CD14-positive monocyte (primary cell): ENCODE data around the gene BMP7. TPM values are rescaled to one million over a fixed set of nuclear protein-coding genes. Genes with fewer than 3 reads are reported as not detected.

ENCODE experiments used
- DNase-seq, 3 donors: peaks; one replicate each; pipeline ENCODE4 v3.0.0-alpha.2; 2011 to 2022
- H2AFZ ChIP-seq: 2 replicates; pipeline ENCODE4 v1.6.0; 2012; ENCODE audit warnings: mild to moderate bottlenecking, low read depth, low read length, inconsistent platforms; ENCODE audit not compliant: insufficient read depth, poor library complexity, severe bottlenecking
- H3K27ac ChIP-seq, 2 donors: 1 replicate in 1 of 2; 2 replicates in 1 of 2; pipeline ENCODE4 v1.5.1; 2012 to 2013; ENCODE audit warnings: low read length in 2 of 2, control low read depth in 1 of 2, inconsistent platforms in 1 of 2, low read depth in 1 of 2, mild to moderate bottlenecking in 1 of 2
- H3K27me3 ChIP-seq, 2 donors: one replicate each; pipeline versions ENCODE4 v1.6.0 to v1.6.1; 2011 to 2013; ENCODE audit warnings: low read length in 2 of 2; ENCODE audit not compliant: control insufficient read depth in 2 of 2, insufficient read depth in 2 of 2
- H3K36me3 ChIP-seq, 2 donors: replicated peaks in 1 of 2; 1 replicate in 1 of 2; 2 replicates in 1 of 2; pipeline versions ENCODE4 v1.5.1 to v1.6.1; 2012 to 2013; ENCODE audit warnings: low read length in 2 of 2, control low read depth in 1 of 2, inconsistent platforms in 1 of 2, mild to moderate bottlenecking in 1 of 2; ENCODE audit not compliant: insufficient read depth in 2 of 2, control insufficient read depth in 1 of 2
- H3K4me1 ChIP-seq, 2 donors: 1 replicate in 1 of 2; 2 replicates in 1 of 2; pipeline versions ENCODE4 v1.5.1 to v1.6.1; 2012 to 2013; ENCODE audit warnings: low read length in 2 of 2, control low read depth in 1 of 2, inconsistent platforms in 1 of 2, mild to moderate bottlenecking in 1 of 2, moderate library complexity in 1 of 2; ENCODE audit not compliant: insufficient read depth in 2 of 2, control insufficient read depth in 1 of 2
- H3K4me2 ChIP-seq: replicated peaks from 2 replicates; pipeline ENCODE3; 2012; ENCODE audit warnings: low read length, moderate library complexity, mild to moderate bottlenecking; ENCODE audit not compliant: poor library complexity, severe bottlenecking; ENCODE audit errors: extremely low read depth
- H3K4me3 ChIP-seq, 3 experiments: fragments of 200-600 bp in 1 of 3; sonication (generic) in 1 of 3; replicated peaks in 1 of 3; 1 replicate in 2 of 3; 2 replicates in 1 of 3; pipeline ENCODE4 v1.5.1; 2011 to 2013; ENCODE audit warnings: low read length in 3 of 3, mild to moderate bottlenecking in 3 of 3, control low read depth in 2 of 3, low read depth in 2 of 3, inconsistent platforms in 1 of 3, moderate library complexity in 1 of 3
- H3K79me2 ChIP-seq: 2 replicates; pipeline ENCODE4 v1.6.0; 2012; ENCODE audit warnings: mild to moderate bottlenecking, control low read depth, inconsistent platforms, low read length, moderate library complexity; ENCODE audit not compliant: insufficient read depth
- H3K9ac ChIP-seq: 2 replicates; pipeline ENCODE4 v1.6.0; 2017; ENCODE audit warnings: low read length, mild to moderate bottlenecking; ENCODE audit not compliant: insufficient read depth, poor library complexity, severe bottlenecking
- H3K9me3 ChIP-seq, 2 donors: replicated peaks in 1 of 2; 1 replicate in 1 of 2; 2 replicates in 1 of 2; pipeline versions ENCODE4 v1.5.1 to v1.6.1; 2012 to 2013; ENCODE audit warnings: low read length in 2 of 2, control low read depth in 1 of 2; ENCODE audit not compliant: control insufficient read depth in 1 of 2, insufficient read depth in 1 of 2
- H4K20me1 ChIP-seq: 2 replicates; pipeline ENCODE4 v1.6.0; 2012; ENCODE audit warnings: mild to moderate bottlenecking, low read length, control low read depth, moderate library complexity; ENCODE audit not compliant: insufficient read depth
- H3K27ac Mint-ChIP-seq, 7 donors: one replicate each; pipeline ENCODE4 v1.8.0; 2020; ENCODE audit warnings: mild to moderate bottlenecking in 7 of 7, mixed read lengths in 7 of 7, moderate library complexity in 6 of 7, inconsistent platforms in 2 of 7
- H3K27me3 Mint-ChIP-seq, 3 donors: one replicate each; pipeline ENCODE4 v1.8.0; 2021 to 2022; ENCODE audit warnings: low read depth in 3 of 3, mild to moderate bottlenecking in 3 of 3, mixed read lengths in 3 of 3, moderate library complexity in 3 of 3, inconsistent platforms in 1 of 3
- H3K36me3 Mint-ChIP-seq, 2 donors: one replicate each; pipeline ENCODE4 v1.8.0; 2020; ENCODE audit warnings: mixed read lengths in 2 of 2, inconsistent platforms in 1 of 2, mild to moderate bottlenecking in 1 of 2
- H3K4me1 Mint-ChIP-seq: one replicate; pipeline ENCODE4 v1.8.0; 2020; ENCODE audit warnings: mild to moderate bottlenecking, mixed read lengths
- H3K4me3 Mint-ChIP-seq, 2 donors: one replicate each; pipeline ENCODE4 v1.8.0; 2020; ENCODE audit warnings: mild to moderate bottlenecking in 2 of 2, mixed read lengths in 2 of 2, moderate library complexity in 1 of 2
- H3K9me3 Mint-ChIP-seq, 7 donors: one replicate each; pipeline ENCODE4 v1.8.0; 2020 to 2022; ENCODE audit warnings: mixed read lengths in 7 of 7, mild to moderate bottlenecking in 6 of 7, moderate library complexity in 6 of 7, inconsistent platforms in 2 of 7
- WGBS: methylation state at CpG from one replicate; pipeline ENCODE4 v1.1.5; 2013; ENCODE audit warnings: missing lambda C conversion rate; ENCODE audit not compliant: insufficient coverage; 5-methylcytosine and 5-hydroxymethylcytosine counted together
- intact Hi-C, 2 donors: fragments of 100-400 bp; cut with micrococcal nuclease; formaldehyde crosslinking; loops; one replicate each; pipeline versions ENCODE4 v1.15.0 to v1.15.1; 2023
- polyA plus RNA-seq, 3 donors: library from polyadenylated mRNA; depleted of rRNA in 1 of 3; unstranded in 2 of 3; stranded (reverse) in 1 of 3; fragments of 300-500 nt in 2 of 3; fragments of >200 nt in 1 of 3; fragmentation: Illumina TruSeq in 2 of 3; gene quantifications; 1 replicate in 2 of 3; 2 replicates in 1 of 3; pipeline ENCODE4 v1.2.3, GENCODE V29; 2012 to 2021
- TF ChIP-seq, protein P1 (sequence below): fragments of 200-600 bp; IDR thresholded peaks from one replicate; pipeline ENCODE4 v1.8.0; 2022; ENCODE audit warnings: antibody characterized with exemption, mild to moderate bottlenecking

The BMP7 gene
- polyA plus RNA-seq, 3 donors = not detected

DNA sequence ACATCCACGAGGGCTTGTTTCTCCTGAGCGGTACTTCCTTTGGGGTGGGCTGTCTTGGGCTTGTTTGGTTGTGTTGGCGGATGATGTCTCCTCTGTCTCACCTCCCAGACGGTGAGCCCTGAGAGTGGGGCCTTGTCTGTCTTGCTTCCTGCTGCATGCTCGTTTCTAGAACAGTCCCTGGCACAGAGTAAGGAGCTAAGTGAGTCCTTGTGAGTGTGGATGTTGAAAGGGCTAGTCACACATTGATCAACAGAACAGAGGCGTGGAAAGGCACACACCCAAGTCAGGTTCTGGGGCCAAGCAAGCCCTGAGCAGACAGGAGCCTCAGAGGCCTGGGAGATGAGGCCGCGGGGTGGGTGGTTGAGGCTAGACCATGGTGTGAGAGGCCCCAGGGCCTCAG lies 111.0 kb downstream of the BMP7 start:
- intact Hi-C loops = no loop called here
- TF ChIP-seq, protein P1, sequence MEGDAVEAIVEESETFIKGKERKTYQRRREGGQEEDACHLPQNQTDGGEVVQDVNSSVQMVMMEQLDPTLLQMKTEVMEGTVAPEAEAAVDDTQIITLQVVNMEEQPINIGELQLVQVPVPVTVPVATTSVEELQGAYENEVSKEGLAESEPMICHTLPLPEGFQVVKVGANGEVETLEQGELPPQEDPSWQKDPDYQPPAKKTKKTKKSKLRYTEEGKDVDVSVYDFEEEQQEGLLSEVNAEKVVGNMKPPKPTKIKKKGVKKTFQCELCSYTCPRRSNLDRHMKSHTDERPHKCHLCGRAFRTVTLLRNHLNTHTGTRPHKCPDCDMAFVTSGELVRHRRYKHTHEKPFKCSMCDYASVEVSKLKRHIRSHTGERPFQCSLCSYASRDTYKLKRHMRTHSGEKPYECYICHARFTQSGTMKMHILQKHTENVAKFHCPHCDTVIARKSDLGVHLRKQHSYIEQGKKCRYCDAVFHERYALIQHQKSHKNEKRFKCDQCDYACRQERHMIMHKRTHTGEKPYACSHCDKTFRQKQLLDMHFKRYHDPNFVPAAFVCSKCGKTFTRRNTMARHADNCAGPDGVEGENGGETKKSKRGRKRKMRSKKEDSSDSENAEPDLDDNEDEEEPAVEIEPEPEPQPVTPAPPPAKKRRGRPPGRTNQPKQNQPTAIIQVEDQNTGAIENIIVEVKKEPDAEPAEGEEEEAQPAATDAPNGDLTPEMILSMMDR = no peak
- Histone ChIP-seq H3K9ac (no peak overlapping the region), H3K27me3 (no peaks in the 10 kb centered on the region), H3K4me3 (no peak overlapping the region), H3K27ac (no peak overlapping the region), H3K36me3 (no peaks in the 10 kb centered on the region), H3K4me2 (no peak overlapping the region), H4K20me1 (no peaks in the 10 kb centered on the region), H3K4me1 (no peaks in the 10 kb centered on the region), H3K9me3 (no peaks in the 10 kb centered on the region), H2AFZ (no peak overlapping the region), H3K79me2 (no peaks in the 10 kb centered on the region)
- Mint-ChIP-seq H3K9me3 (peaks cover 0 to 7% (median 1%) of the 10 kb centered on the region in 7 donors), H3K36me3 (no peaks in the 10 kb centered on the region), H3K4me3 (no peak overlapping the region), H3K27me3 (peaks cover 5 to 8% (median 6%) of the 10 kb centered on the region in 3 donors), H3K27ac (peak overlapping the region in 1 of 7 donors; percentile 12), H3K4me1 (no peaks in the 10 kb centered on the region)
- no peak for DNase-seq
- WGBS = 95% methylated on average over 3 of the region's 8 CpGs

DNA sequence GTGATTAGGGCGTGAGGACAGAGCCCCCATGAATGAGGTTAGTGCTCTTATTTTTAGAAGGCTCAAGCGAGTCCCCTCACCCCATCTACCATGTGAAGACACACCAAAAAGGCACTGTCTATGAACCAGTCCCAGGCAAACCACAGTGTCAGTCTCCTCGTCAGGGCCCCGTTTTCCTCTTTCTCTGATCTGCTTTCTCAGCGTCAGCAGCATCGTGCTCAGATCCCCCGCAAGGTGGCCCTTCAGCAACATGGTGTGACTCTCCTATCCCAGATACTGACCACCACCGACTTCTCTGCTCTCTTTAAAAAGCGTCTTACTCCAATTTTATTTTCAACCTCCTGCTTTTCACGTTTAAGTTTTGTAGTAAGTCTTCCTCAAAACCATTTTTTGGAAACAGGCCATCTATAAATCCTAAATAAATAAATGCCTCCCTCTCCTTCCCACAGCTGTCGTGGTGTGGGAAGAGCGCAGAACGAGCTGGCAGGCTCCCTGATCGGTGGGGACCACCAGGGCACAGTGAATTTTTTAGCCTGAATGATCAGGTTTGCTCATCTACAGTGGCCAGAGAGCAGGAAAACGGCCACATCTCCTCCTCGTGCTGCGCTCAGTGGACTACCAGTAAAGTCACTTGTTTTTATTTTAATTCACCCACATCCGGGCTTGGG lies 113.1 kb downstream of the BMP7 start:
- H3K4me2 ChIP-seq = no peak overlapping the region
- Mint-ChIP-seq H3K27ac (no peak overlapping the region), H3K9me3 (peaks cover 0 to 7% (median 1%) of the 10 kb centered on the region in 7 donors), H3K4me1 (no peaks in the 10 kb centered on the region), H3K27me3 (peaks cover 4 to 17% (median 9%) of the 10 kb centered on the region in 3 donors), H3K4me3 (no peak overlapping the region), H3K36me3 (no peaks in the 10 kb centered on the region)
- TF ChIP-seq, protein P1 = no peak
- H3K4me3 ChIP-seq = no peak overlapping the region
- H3K79me2 ChIP-seq = no peaks in the 10 kb centered on the region
- H4K20me1 ChIP-seq = no peaks in the 10 kb centered on the region
- 87% methylated on average over 15 of the region's 18 CpGs for WGBS
- no peaks in the 10 kb centered on the region for H3K9me3 ChIP-seq
- H2AFZ ChIP-seq = no peak overlapping the region
- no peaks in the 10 kb centered on the region for H3K36me3 ChIP-seq
- intact Hi-C loops = no loop called here
- H3K4me1 ChIP-seq = no peaks in the 10 kb centered on the region
- no peak overlapping the region for H3K27ac ChIP-seq
- H3K9ac ChIP-seq = no peak overlapping the region
- no peaks in the 10 kb centered on the region for H3K27me3 ChIP-seq
- DNase-seq = no peak
